GM21515 (cell line): ENCODE measurements around the gene IGFBPL1.
A peak's percentile ranks its signal among the peaks of the same experiment; 100 is the strongest.
"Not testable (repeated sequence)": the region's sequence is repeated elsewhere in the genome, so short reads cannot be mapped to it uniquely, and the experiment has no call there.

Experiments used
- ATAC-seq: cut with Tn5 transposase; IDR thresholded peaks from one replicate; pipeline ENCODE4 v1.9.1; 2021; ENCODE audit not compliant: unreplicated experiment

The IGFBPL1 gene

DNA sequence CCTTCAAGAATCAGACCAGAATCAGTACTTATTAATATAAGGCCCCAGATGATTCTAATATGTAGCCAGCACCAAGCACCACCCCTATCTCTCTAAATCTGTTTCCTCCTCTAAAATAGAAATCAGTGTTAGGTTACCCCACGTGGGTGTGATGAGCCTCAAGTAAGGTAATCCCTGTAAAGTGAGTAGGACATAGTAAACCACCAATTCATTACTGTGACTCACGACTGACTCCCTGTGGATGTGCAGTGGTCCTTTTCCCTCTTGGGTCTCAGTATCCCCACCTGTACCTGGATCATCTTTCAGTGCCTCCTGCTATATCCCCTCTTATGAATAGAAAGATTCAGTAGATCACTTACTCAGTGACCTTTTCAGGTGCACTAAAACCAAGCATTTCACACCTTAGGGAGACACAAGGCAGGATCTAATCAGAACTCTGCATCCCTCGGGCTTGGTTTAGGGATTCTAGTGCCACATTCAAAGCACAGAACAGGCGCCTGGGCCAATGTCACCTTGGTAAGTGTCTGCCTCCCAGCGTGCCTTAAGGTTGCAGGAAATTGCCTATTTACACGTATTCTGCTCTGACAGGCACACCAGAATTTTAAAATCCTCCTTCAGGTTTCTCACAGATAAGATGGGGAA lies 43.9 kb downstream of the IGFBPL1 start:
- ATAC-seq, result no peak

GRCh38 chr9:38377336-38378083 lies 46.7 kb downstream of the IGFBPL1 start:
- ATAC-seq, result not testable (repeated sequence)

GRCh38 chr9:38376021-38376670 lies 48.1 kb downstream of the IGFBPL1 start:
- no peak for ATAC-seq

DNA sequence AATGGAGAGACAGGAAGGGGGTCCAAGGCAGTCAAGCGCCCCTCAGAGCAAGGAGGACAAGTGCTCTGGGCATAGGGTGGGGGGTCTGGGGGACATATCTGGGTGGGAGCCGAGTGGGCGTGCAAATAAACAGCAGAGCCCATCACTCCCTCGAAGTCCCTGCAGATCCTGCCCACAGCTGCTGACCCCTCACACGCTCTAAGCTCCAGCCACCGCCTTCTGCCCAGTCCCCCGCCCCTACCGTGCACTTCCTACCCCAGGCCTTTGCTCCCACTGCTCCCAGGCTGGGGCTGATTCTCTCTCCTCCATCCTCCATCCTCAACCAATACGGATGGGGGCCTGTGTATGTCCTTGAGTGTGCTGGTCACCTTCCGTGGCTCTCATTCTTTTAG lies 48.7 kb downstream of the IGFBPL1 start:
- no peak for ATAC-seq

- ATAC-seq, result no peak
These were observed 49.2 kb downstream of the IGFBPL1 start for GRCh38 chr9:38374847-38375571.

- no peak for ATAC-seq
These were observed 50.6 kb downstream of the IGFBPL1 start for GRCh38 chr9:38373679-38374078.

GRCh38 chr9:38372762-38373619 lies 51.3 kb downstream of the IGFBPL1 start:
- ATAC-seq, result no peak

DNA sequence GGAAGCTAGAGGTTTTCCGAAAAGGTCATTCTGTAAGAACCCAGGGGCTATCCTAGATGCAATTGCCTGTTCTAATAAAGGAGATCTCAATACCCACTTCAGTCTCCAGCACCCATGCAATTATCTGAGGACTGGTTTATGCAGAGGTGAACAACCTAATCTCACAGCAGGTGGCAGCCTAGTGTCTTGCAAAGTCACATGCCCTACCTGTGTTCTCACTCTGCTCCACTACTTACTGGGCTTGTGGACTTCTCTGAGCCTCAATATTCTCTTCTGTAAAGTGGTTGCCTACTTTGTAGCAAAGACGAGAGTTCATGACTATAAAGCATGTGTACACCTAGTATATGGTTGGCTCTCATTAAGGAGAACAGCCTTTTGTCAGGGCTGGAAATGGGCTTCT lies 52.8 kb downstream of the IGFBPL1 start:
- ATAC-seq, result peak; percentile 71

DNA sequence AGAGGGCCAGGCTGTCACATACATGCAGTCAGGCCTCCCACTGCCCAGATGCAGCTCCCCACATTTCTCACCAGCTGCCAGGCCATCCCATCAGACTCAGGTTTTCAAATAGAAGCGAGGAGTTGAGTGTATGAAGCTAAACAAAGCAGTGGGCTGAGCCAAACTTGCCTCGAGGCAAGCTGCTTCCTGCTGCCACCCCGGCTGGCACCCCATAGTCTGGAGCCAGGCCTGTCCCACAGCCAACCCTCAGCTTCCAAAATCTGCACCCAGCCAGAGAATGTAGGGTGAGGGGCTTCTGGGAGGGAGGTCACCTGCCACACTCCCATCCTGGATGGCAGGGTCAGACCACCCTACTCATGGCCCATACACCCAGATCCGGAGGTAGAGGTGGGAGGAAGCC lies 54.1 kb downstream of the IGFBPL1 start:
- no peak for ATAC-seq

DNA sequence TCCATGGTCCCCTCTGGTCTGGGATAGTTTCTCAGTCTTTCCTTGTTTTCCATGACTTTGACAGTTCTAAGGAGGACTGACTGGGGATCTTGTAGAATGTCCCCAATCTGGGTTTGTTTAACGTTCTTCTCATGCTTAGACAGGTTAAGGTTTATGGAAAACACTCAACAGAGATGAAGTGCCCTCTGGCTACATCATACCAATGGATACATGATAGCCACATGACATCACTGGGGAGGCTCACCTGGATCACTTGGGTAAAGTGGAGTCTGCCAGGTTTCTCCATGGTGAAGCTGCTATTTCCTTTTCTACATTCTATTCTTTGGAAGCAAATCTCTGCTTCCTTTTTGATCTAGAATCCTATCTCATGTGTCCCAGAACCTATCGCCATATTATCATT lies 55.5 kb downstream of the IGFBPL1 start:
- ATAC-seq, result no peak

- ATAC-seq, result no peak
These were observed 56.4 kb downstream of the IGFBPL1 start for GRCh38 chr9:38367898-38368297.

DNA sequence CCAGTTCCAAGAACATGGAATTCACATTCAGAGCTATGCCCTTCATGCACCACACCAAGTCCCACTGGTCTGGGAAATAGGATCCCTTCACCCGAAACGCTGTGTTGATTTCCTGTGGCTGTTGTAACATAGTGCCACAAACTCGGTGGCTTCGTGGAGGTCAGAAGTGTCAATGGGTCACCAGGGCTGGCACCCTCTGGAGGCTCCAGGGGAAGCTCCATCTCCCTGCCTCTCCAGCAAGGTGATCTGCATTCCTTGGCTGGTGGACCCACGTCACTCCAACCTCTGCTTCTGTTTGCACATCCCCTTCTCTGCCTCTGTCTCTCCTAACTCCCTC lies 60.7 kb downstream of the IGFBPL1 start:
- no peak for ATAC-seq

DNA sequence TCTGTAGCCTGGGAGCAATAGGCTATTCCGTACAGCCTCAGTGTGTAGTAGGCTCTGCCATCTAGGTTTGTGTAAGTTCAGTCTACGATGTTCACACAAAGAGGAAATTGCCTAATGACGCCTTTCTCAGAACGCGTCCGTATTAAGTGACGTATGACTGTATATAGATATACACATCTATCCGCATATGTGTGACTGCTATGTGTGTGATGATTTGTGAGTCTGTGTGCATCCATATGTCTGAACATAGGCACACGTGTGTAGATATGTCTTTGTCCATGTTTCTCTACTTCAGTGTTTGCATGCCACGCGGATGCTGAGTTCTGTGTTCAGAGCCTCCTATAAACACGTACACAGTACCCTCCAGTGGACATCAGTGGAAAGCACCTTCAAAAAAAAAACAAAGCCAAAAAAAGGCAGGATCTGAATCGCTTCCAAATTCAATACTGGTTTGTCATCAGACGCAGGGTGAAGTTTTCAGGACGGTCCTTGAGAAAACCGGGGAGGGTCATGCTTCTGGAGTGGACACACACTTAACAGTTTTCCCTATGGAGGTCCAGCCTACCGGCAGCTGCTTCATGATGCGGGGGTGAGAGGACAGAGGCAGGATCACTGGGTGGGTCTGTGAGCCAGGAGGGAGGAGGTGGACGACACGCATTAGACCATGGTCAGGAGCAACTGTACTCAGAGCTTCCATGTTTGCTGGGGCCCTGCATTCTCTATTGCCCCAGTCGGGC lies 61.2 kb downstream of the IGFBPL1 start:
- peak; percentile 59 for ATAC-seq

- ATAC-seq, result no peak
These were observed 62.8 kb downstream of the IGFBPL1 start for GRCh38 chr9:38361473-38361850.

GRCh38 chr9:38360839-38361472 lies 63.3 kb downstream of the IGFBPL1 start:
- no peak for ATAC-seq

- no peak for ATAC-seq
These were observed 64.4 kb downstream of the IGFBPL1 start for GRCh38 chr9:38359689-38360385.

DNA sequence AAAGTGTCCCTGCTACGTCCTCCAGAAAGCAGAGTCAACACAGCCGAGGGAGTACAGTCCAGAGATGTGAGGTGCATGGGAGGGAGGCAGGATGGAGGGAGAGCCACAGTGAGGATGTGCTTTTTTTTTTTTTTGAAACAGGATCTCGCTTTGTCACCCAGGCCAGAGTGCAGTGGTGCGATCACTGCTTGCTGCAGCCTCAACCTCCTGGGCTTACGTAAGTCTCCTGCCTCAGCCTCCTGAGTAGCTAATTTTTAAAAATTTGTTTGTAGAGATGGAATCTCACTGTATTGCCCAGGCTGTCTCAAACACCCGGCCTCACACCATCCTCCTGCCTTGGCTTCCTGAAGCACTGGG lies 65.0 kb downstream of the IGFBPL1 start:
- ATAC-seq, result no peak

DNA sequence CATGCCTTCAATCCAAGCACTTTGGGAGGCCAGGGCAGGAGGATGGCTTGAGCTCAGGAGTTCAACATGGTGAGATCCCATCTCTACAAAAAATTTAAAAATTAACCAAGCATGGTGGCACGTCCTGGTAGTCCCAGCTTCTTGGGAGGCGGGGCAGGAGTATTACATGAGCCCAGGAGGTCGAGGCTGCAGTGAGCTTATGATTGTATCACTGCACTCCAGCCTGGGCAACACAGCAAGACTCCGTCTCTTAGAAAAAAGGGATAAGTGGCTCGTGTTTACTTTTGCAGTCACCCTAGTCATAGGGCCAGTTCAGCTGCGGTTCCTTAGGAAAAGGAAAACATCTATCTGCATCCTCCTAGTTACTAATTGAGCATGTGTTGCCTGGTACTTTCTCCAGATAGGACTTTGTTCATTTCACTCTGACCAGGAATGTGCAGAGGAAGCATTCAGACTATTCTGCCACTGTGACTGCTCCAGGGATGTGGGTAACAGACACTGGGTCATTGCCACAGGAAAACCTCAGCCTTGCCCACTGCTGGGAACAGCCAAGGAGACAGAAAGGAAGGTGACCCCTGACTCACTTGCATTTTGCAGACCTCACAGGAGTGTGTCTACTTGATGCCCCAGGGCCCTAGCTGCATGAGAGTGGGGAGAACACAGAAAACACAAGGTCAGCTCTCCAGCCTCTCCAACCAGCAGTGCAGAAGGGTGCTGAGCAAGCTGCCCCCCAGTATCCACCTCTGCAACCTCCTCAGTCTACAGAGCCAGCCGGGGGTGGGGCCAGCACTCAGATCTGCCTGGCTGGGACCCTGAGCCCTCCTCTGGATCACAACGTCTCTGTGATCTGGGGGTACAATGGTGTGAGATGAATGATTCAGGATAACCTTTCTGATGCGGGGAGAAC lies 65.6 kb downstream of the IGFBPL1 start:
- no peak for ATAC-seq
